ENCODE results near the gene COBLL1.

DNA sequence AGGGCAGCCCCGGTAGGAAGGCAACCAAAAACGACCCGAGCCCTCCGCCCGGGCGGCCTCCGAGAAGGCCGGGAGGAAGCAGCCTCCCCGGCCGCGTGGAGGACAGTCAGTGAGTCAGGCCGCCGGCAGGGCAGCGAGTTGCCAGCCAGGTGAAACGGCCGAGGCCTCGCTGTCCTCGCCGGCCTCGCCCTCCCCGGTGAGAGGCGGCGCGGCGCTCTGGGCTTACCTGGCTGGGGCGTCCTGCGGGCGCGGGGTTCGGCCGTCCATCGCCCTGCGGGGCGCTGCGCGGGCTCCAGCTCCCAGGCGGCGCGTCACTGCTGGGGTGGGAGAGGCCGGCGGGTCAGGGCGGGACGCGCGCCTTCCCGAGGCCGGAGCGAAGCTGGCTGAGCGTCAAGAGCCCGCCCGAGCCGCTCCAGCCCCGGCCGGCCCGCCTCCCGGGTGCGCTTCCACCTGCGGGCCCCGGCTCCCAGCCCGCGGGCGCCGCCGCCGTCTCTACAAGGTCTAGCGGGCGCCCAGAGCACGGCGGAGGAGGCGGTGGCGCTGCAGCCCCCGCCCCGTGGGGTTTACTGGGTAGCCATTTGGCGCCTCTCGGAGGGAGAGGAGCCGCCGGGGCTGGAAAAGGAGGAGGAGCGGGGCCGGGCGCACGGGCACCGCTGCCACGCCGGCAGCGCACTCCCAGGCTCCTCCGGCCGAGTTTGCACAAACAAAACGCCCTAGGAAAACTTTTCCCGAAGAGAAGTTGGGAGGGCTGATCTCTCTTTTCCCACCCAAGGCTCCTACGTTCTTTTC lies 499 bp downstream of the COBLL1 start:
- TF ChIP-seq, protein P1, sequence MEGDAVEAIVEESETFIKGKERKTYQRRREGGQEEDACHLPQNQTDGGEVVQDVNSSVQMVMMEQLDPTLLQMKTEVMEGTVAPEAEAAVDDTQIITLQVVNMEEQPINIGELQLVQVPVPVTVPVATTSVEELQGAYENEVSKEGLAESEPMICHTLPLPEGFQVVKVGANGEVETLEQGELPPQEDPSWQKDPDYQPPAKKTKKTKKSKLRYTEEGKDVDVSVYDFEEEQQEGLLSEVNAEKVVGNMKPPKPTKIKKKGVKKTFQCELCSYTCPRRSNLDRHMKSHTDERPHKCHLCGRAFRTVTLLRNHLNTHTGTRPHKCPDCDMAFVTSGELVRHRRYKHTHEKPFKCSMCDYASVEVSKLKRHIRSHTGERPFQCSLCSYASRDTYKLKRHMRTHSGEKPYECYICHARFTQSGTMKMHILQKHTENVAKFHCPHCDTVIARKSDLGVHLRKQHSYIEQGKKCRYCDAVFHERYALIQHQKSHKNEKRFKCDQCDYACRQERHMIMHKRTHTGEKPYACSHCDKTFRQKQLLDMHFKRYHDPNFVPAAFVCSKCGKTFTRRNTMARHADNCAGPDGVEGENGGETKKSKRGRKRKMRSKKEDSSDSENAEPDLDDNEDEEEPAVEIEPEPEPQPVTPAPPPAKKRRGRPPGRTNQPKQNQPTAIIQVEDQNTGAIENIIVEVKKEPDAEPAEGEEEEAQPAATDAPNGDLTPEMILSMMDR (conservative IDR thresholded peaks at IDR 0.05 in 1 of 2, IDR thresholded peaks at IDR 0.05 in 1 of 2; ENCODE audit: low read depth in 1 of 2, low read length in 2 of 2): no peak
- no peak for TF ChIP-seq EZH2 (IDR thresholded peaks at IDR 0.05; ENCODE audit: low read length, missing control alignments)

Measured in fibroblast of lung (primary cell).